ENCODE results near the gene LRRC36.

The LRRC36 gene

GRCh38 chr16:67417333-67418061 is 90.9 kb downstream of the LRRC36 start:
- in situ Hi-C loops (cut with MboI; ENCODE audit: low sequenced_read_pairs), result no loop called here
- no peaks in the 10 kb centered on the region for H3K36me3 ChIP-seq (replicated peaks)

GRCh38 chr16:67419502-67419901 is 92.9 kb downstream of the LRRC36 start:
- no peak for DNase-seq (ENCODE audit: low spot score in 2 of 2)
- H3K9me3 ChIP-seq, result no peaks in the 10 kb centered on the region
- in situ Hi-C loops (cut with MboI; ENCODE audit: low sequenced_read_pairs), result no loop called here

More at GRCh38 chr16:67417333-67418061, 90.9 kb downstream of the LRRC36 start:
- no peaks in the 10 kb centered on the region for H3K27me3 ChIP-seq (ENCODE audit: low read depth)
- H3K4me1 ChIP-seq, result peaks cover 16% of the 10 kb centered on the region
- no peaks in the 10 kb centered on the region for H3K9me3 ChIP-seq
- H3K4me3 ChIP-seq, result no peak overlapping the region
- no peak for DNase-seq (ENCODE audit: low spot score in 2 of 2)

GRCh38 chr16:67419931-67420330 is 93.3 kb downstream of the LRRC36 start:
- peaks cover 15% of the 10 kb centered on the region for H3K4me1 ChIP-seq
- H3K27me3 ChIP-seq (ENCODE audit: low read depth), result no peaks in the 10 kb centered on the region
- H3K4me3 ChIP-seq, result no peak overlapping the region
- H3K36me3 ChIP-seq (replicated peaks), result no peaks in the 10 kb centered on the region
- H3K9me3 ChIP-seq, result no peaks in the 10 kb centered on the region
- in situ Hi-C loops (cut with MboI; ENCODE audit: low sequenced_read_pairs), result no loop called here
- DNase-seq (ENCODE audit: low spot score in 2 of 2), result no peak

More at GRCh38 chr16:67419502-67419901, 92.9 kb downstream of the LRRC36 start:
- Histone ChIP-seq H3K27me3 (ENCODE audit: low read depth) (no peaks in the 10 kb centered on the region), H3K4me3 (no peak overlapping the region), H3K36me3 (replicated peaks) (no peaks in the 10 kb centered on the region), H3K4me1 (peaks cover 19% of the 10 kb centered on the region)

- Histone ChIP-seq H3K4me3 (no peak overlapping the region), H3K27me3 (ENCODE audit: low read depth) (no peaks in the 10 kb centered on the region), H3K4me1 (peaks cover 15% of the 10 kb centered on the region; the same call in 1 of the 2 replicates), H3K36me3 (replicated peaks) (no peaks in the 10 kb centered on the region), H3K9me3 (no peaks in the 10 kb centered on the region)
- in situ Hi-C loops (cut with MboI; ENCODE audit: low sequenced_read_pairs), result no loop called here
- DNase-seq (ENCODE audit: low spot score in 2 of 2), result no peak
Observed at GRCh38 chr16:67421030-67421429, 94.4 kb downstream of the LRRC36 start.

GRCh38 chr16:67423015-67423414 is 96.4 kb downstream of the LRRC36 start:
- H3K4me1 ChIP-seq, result peaks cover 11% of the 10 kb centered on the region; the same call in 1 of the 2 replicates
- H3K27me3 ChIP-seq (ENCODE audit: low read depth), result no peaks in the 10 kb centered on the region
- no peaks in the 10 kb centered on the region for H3K9me3 ChIP-seq
- in situ Hi-C loops (cut with MboI; ENCODE audit: low sequenced_read_pairs), result no loop called here
- H3K36me3 ChIP-seq (replicated peaks), result no peaks in the 10 kb centered on the region
- no peak for DNase-seq (ENCODE audit: low spot score in 2 of 2)
- H3K4me3 ChIP-seq, result no peak overlapping the region

DNA sequence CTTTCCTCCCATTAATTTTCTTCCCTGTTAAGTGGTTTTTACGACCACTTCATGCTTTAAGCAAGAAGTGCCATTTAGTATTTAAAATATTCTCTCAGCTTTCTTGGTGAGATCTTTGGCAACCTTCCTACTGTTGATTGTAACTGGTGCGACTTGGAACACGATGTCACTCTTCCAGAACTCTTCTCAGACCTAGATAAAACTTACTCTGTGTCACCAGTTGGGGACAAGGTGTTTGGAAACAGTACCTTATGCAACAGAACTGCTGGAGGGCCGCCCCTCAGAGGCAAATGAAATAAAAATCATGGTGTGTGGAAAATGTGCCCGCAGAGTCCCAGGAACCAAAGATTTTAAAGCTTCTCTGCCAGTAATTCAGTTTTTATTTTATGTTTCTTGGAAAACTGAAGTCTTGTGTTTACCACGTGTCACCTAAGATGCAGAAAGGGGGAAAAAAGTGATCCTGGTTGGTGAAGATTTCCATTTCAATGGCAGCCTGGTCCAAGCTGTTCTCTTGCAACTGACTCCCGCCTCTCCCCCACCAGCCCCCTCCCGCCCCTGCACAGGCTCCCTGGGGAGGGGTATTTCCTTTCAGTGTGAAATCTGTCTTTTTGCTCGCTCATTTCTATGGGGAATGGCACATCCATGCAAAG is 97.1 kb downstream of the LRRC36 start:
- no peaks in the 10 kb centered on the region for H3K27me3 ChIP-seq (ENCODE audit: low read depth)
- no peak overlapping the region for H3K4me3 ChIP-seq
- in situ Hi-C loops (cut with MboI; ENCODE audit: low sequenced_read_pairs), result no loop called here
- peak in 1 of 2 experiments; percentile 57 for DNase-seq (ENCODE audit: low spot score in 2 of 2)
- H3K36me3 ChIP-seq (replicated peaks), result no peaks in the 10 kb centered on the region
- no peaks in the 10 kb centered on the region for H3K9me3 ChIP-seq
- peaks cover 14% of the 10 kb centered on the region for H3K4me1 ChIP-seq

DNA sequence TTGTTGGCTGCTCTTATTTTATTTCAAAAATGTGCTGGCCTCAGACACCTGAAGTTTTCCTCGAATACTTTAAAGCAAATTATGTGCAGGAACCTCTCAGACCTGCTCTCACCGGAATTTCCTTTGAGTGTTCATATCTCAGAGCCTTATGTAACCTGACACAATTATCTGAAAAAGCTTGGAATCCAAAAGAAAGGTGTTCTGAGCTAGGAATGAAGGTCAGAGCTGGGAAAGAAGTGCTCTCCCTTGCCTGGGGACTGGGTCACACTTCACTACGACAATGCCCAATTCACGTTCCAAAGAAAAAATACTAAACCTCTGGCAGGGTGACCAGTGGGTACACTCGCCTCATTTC is 97.6 kb downstream of the LRRC36 start:
- H3K4me3 ChIP-seq, result no peak overlapping the region
- peaks cover 14% of the 10 kb centered on the region for H3K4me1 ChIP-seq
- in situ Hi-C loops (cut with MboI; ENCODE audit: low sequenced_read_pairs), result no loop called here
- DNase-seq (ENCODE audit: low spot score in 2 of 2), result no peak
- no peaks in the 10 kb centered on the region for H3K27me3 ChIP-seq (ENCODE audit: low read depth)
- no peaks in the 10 kb centered on the region for H3K9me3 ChIP-seq
- H3K36me3 ChIP-seq (replicated peaks), result no peaks in the 10 kb centered on the region

DNA sequence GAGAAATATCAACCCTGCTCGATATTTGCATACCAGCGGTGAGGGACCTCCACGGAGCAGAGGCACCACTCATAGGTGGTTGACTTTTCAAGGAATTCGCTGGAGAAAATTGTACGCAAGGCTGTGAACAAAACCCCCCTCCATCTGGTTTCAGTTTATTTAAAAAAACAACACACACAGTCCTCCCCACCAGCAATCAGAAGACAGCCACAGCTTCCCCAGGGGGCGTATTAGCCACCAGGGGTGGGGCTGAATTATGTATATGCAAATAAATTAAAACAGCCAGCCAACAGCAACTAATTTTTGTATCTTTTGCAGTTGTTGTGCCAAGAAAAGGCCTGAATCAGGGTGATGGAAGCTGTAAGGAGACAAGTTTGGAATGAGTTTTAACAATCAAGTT is 98.4 kb downstream of the LRRC36 start:
- no peak for DNase-seq (ENCODE audit: low spot score in 2 of 2)
- Histone ChIP-seq H3K9me3 (no peaks in the 10 kb centered on the region), H3K4me3 (no peak overlapping the region), H3K27me3 (ENCODE audit: low read depth) (no peaks in the 10 kb centered on the region), H3K4me1 (peaks cover 17% of the 10 kb centered on the region), H3K36me3 (replicated peaks) (no peaks in the 10 kb centered on the region)
- in situ Hi-C loops (cut with MboI; ENCODE audit: low sequenced_read_pairs), result no loop called here

DNA sequence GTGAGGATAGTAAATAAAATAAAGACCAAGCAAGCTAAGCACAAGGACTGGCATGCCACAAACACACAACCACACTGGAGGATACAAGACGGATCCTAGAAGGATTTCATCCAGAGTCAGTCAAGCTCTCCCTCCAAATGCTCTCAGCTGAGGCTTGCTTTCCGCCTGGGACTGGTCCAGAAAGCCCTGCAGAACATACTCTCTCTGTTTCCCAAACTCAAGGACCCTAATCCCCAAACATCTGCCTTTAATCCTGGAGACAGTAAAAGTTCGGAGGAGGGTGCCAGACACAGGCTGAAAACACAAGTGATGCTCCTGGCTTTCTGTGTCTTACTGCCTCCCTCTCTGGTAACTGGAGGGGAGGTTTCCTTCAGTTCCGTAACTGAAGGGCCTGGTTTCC is 99.0 kb downstream of the LRRC36 start:
- in situ Hi-C loops (cut with MboI; ENCODE audit: low sequenced_read_pairs), result no loop called here
- H3K9me3 ChIP-seq, result no peaks in the 10 kb centered on the region
- no peaks in the 10 kb centered on the region for H3K36me3 ChIP-seq (replicated peaks)
- peaks cover 20% of the 10 kb centered on the region for H3K4me1 ChIP-seq
- no peaks in the 10 kb centered on the region for H3K27me3 ChIP-seq (ENCODE audit: low read depth)
- H3K4me3 ChIP-seq, result no peak overlapping the region
- no peak for DNase-seq (ENCODE audit: low spot score in 2 of 2)

- peaks cover 20% of the 10 kb centered on the region for H3K4me1 ChIP-seq
- in situ Hi-C loops (cut with MboI; ENCODE audit: low sequenced_read_pairs), result no loop called here
- H3K4me3 ChIP-seq, result no peak overlapping the region
Observed at GRCh38 chr16:67426022-67426421, 99.4 kb downstream of the LRRC36 start.

DNA sequence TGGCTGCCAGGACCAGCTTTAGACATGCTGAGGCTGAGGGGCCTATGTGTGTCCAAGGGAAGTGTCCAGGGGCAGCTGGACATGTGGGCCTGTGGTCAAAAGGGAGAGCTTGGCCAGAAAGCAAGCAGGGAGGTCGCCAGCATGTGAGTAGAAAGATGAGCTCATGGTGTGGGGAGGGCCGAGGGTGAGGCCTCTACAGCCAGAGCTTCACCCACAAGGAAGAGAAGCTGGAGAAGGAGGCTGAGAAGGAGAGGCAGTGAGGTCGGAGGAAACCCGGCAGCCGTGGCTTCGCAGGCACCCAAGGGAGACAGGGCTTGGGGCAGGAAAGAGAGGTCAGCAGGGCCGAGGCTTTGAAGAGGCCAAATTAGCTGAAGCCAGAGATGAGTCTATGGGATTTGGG is 100.3 kb downstream of the LRRC36 start:
- Histone ChIP-seq H3K27me3 (ENCODE audit: low read depth) (no peaks in the 10 kb centered on the region), H3K36me3 (replicated peaks) (no peaks in the 10 kb centered on the region), H3K4me3 (no peak overlapping the region), H3K4me1 (peaks cover 25% of the 10 kb centered on the region), H3K9me3 (no peaks in the 10 kb centered on the region)
- no peak for DNase-seq (ENCODE audit: low spot score in 2 of 2)
- in situ Hi-C loops (cut with MboI; ENCODE audit: low sequenced_read_pairs), result no loop called here

More at GRCh38 chr16:67426022-67426421, 99.4 kb downstream of the LRRC36 start:
- H3K36me3 ChIP-seq (replicated peaks), result no peaks in the 10 kb centered on the region
- no peaks in the 10 kb centered on the region for H3K9me3 ChIP-seq
- no peak for DNase-seq (ENCODE audit: low spot score in 2 of 2)
- no peaks in the 10 kb centered on the region for H3K27me3 ChIP-seq (ENCODE audit: low read depth)

- H3K9me3 ChIP-seq, result no peaks in the 10 kb centered on the region
- H3K36me3 ChIP-seq (replicated peaks), result no peaks in the 10 kb centered on the region
- in situ Hi-C loops (cut with MboI; ENCODE audit: low sequenced_read_pairs), result no loop called here
- peaks cover 29% of the 10 kb centered on the region for H3K4me1 ChIP-seq
- DNase-seq (ENCODE audit: low spot score in 2 of 2), result peak; percentile 74 to 89
- H3K27me3 ChIP-seq (ENCODE audit: low read depth), result no peaks in the 10 kb centered on the region
- no peak overlapping the region for H3K4me3 ChIP-seq
Observed at GRCh38 chr16:67428146-67428731, 101.6 kb downstream of the LRRC36 start.

DNA sequence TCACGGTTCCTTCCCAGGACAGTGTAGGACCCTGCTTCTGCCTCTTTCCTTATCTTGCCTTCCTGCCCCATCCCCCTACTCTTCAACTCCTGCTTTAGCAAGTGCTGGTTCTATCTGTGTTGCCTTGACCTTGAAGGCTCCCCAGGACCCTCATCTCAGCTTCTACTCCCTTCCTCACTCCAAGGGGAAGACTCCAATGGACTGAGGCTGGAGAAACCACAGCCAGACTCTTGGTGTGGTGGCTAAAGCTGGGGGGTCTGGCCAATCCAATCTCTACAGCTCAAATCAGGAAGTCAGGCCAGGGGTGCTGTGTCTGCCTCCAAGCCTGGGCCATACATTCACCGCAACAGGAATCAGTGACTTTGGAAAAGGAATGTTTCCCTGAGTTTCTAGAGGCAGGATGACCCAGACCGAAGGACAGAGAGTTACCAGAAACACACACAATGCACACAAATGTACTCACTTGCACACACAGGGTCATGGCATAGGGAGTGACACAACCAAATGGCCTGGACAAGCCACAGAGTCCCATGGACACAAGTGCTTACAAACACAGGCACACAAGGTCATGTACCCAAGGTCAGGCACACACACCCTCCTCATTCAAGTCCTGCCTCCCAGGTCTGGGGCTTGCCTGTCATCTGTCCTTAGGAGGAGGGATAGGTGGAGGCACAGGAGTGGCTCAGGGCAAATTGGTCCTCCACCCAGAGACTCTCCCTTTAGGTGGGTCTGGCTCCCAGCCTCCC is 102.6 kb downstream of the LRRC36 start:
- H3K4me1 ChIP-seq, result peaks cover 21% of the 10 kb centered on the region
- H3K4me3 ChIP-seq, result peak overlapping the region; percentile 49
- in situ Hi-C loops (cut with MboI; ENCODE audit: low sequenced_read_pairs), result no loop called here

More for the DNA sequence above, 102.6 kb downstream of the LRRC36 start:
- no peak for DNase-seq (ENCODE audit: low spot score in 2 of 2)
- Histone ChIP-seq H3K27me3 (ENCODE audit: low read depth) (no peaks in the 10 kb centered on the region), H3K9me3 (no peaks in the 10 kb centered on the region), H3K36me3 (replicated peaks) (no peaks in the 10 kb centered on the region)
